ENCODE measurements around the gene TRAK2.

GRCh38 chr2:201403880-201404279, 47.4 kb downstream of the TRAK2 start:
- TF ChIP-seq POLR2A (IDR thresholded peaks at IDR 0.05; ENCODE audit: low read length) (no peak), GATA1 (IDR thresholded peaks at IDR 0.05; ENCODE audit: low read depth, low read length) (no peak)

Measured in erythroblast (primary cell).